Measurements from ENCODE around the gene LRP2.

Gene LRP2

GRCh38 chr2:169286624-169287231 is 75.6 kb downstream of the LRP2 start:
- TF ChIP-seq TAF1 (IDR thresholded peaks at IDR 0.05; ENCODE audit: low read depth) (no peak), REST (IDR thresholded peaks at IDR 0.05; ENCODE audit: low read depth) (no peak), CREB1 (IDR thresholded peaks at IDR 0.05; ENCODE audit: low read depth) (no peak), CEBPB (IDR thresholded peaks at IDR 0.05) (no peak), TEAD4 (IDR thresholded peaks at IDR 0.05) (no peak), ZBTB7A (IDR thresholded peaks at IDR 0.05; ENCODE audit: low read depth) (no peak), RAD21 (IDR thresholded peaks at IDR 0.05; ENCODE audit: low read depth) (no peak), MAX (IDR thresholded peaks at IDR 0.05) (no peak), TCF12 (IDR thresholded peaks at IDR 0.05; ENCODE audit: low read depth) (no peak), YY1 (IDR thresholded peaks at IDR 0.05; ENCODE audit: low read depth) (no peak), FOXM1 (IDR thresholded peaks at IDR 0.05; ENCODE audit: borderline replicate concordance, low read depth) (no peak), EP300 (IDR thresholded peaks at IDR 0.05; ENCODE audit: borderline replicate concordance) (no peak), USF1 (IDR thresholded peaks at IDR 0.05) (no peak), NFIC (IDR thresholded peaks at IDR 0.05) (no peak), EGR1 (IDR thresholded peaks at IDR 0.05) (no peak)

GRCh38 chr2:169285531-169286235 is 76.7 kb downstream of the LRP2 start:
- TF ChIP-seq TEAD4 (IDR thresholded peaks at IDR 0.05) (no peak), MAX (IDR thresholded peaks at IDR 0.05) (no peak), REST (IDR thresholded peaks at IDR 0.05; ENCODE audit: low read depth) (no peak), EP300 (IDR thresholded peaks at IDR 0.05; ENCODE audit: borderline replicate concordance) (no peak), NFIC (IDR thresholded peaks at IDR 0.05) (no peak), YY1 (IDR thresholded peaks at IDR 0.05; ENCODE audit: low read depth) (no peak), CEBPB (IDR thresholded peaks at IDR 0.05) (no peak), TAF1 (IDR thresholded peaks at IDR 0.05; ENCODE audit: low read depth) (no peak), TCF12 (IDR thresholded peaks at IDR 0.05; ENCODE audit: low read depth) (no peak), CREB1 (IDR thresholded peaks at IDR 0.05; ENCODE audit: low read depth) (no peak), EGR1 (IDR thresholded peaks at IDR 0.05) (no peak), FOXM1 (IDR thresholded peaks at IDR 0.05; ENCODE audit: borderline replicate concordance, low read depth) (no peak), RAD21 (IDR thresholded peaks at IDR 0.05; ENCODE audit: low read depth) (no peak)

- TF ChIP-seq NFIC (IDR thresholded peaks at IDR 0.05) (no peak), MAX (IDR thresholded peaks at IDR 0.05) (no peak), FOXM1 (IDR thresholded peaks at IDR 0.05; ENCODE audit: borderline replicate concordance, low read depth) (no peak), CEBPB (IDR thresholded peaks at IDR 0.05) (no peak)
These were observed 81.8 kb downstream of the LRP2 start for GRCh38 chr2:169280502-169280901.

- TF ChIP-seq FOXM1 (IDR thresholded peaks at IDR 0.05; ENCODE audit: borderline replicate concordance, low read depth) (no peak), RAD21 (IDR thresholded peaks at IDR 0.05; ENCODE audit: low read depth) (peak; percentile 55)
These were observed 86.5 kb downstream of the LRP2 start for GRCh38 chr2:169275696-169276444.

- TF ChIP-seq TCF12 (IDR thresholded peaks at IDR 0.05; ENCODE audit: low read depth): no peak
These were observed 90.3 kb downstream of the LRP2 start for GRCh38 chr2:169272010-169272409.

- TF ChIP-seq NFIC (IDR thresholded peaks at IDR 0.05) (no peak), RAD21 (IDR thresholded peaks at IDR 0.05; ENCODE audit: low read depth) (no peak), CEBPB (IDR thresholded peaks at IDR 0.05) (no peak)
These were observed 96.7 kb downstream of the LRP2 start for GRCh38 chr2:169265591-169265990.

Data from Ishikawa (cell line).